GM12891 (cell line): ENCODE measurements around the gene UGT1A6. TPM values are rescaled to one million over a fixed set of nuclear protein-coding genes. Genes with fewer than 3 reads are reported as not detected.
"Not testable (repeated sequence)": the region's sequence is repeated elsewhere in the genome, so short reads cannot be mapped to it uniquely, and the experiment has no call there.

Source experiments
- DNase-seq: peaks from one replicate; pipeline ENCODE4 v3.0.0; 2011; ENCODE audit warnings: low spot score; ENCODE audit not compliant: insufficient read length
- FAIRE-seq: peaks from 2 replicates; lab custom pipeline; 2011; peaks lifted over from hg19 to GRCh38; lab: Jason Lieb, UNC
- PAX5 ChIP-seq: IDR thresholded peaks from 2 replicates; pipeline ENCODE4 v1.6.1; 2011; ENCODE audit warnings: low read length, moderate library complexity, mild to moderate bottlenecking; ENCODE audit not compliant: insufficient read depth, severe bottlenecking
- POLR2A ChIP-seq: IDR thresholded peaks from 2 replicates; pipeline ENCODE4 v1.6.1; 2011; ENCODE audit warnings: low read depth, low read length, control low read depth
- POLR2AphosphoS5 ChIP-seq: IDR thresholded peaks from 2 replicates; pipeline ENCODE4 v1.6.1; 2011; ENCODE audit warnings: low read depth, low read length, control low read depth
- POU2F2 ChIP-seq: IDR thresholded peaks from 2 replicates; pipeline ENCODE4 v1.6.1; 2011; ENCODE audit warnings: low read depth, mild to moderate bottlenecking, control low read depth, low read length, moderate library complexity
- SPI1 ChIP-seq: IDR thresholded peaks from 2 replicates; pipeline ENCODE4 v1.6.1; 2011; ENCODE audit warnings: low read depth, low read length, control low read depth
- TAF1 ChIP-seq: IDR thresholded peaks from 2 replicates; pipeline ENCODE4 v1.6.1; 2011; ENCODE audit warnings: low read depth, low read length, control low read depth
- polyA plus RNA-seq: library from polyadenylated mRNA; unstranded; fragments of >200 nt; gene quantifications from one replicate; pipeline ENCODE4 v1.2.1, GENCODE V29; 2012; ENCODE audit warnings: low read depth, missing spikeins, inconsistent platforms; ENCODE audit not compliant: missing spikeins

The UGT1A6 gene
- polyA plus RNA-seq, result not detected

DNA sequence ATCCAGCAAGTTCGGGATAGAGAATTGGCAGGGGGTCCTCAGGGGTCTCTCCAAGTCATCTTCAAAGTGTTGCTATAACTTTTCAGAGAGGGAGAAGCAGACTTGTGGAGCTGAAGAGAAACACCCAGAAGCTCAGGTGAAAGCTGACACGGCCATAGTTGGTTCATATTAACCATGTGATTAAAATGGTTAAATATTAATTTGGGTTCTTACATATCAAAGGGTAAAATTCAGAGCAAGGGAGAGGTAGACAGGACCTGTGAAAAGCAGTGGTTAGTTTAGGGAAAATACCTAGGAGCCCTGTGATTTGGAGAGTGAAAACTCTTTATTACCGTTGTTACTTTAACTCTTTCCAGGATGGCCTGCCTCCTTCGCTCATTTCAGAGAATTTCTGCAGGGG, at the start of gene UGT1A6:
TSS of gene UGT1A6 (plus strand) at position 243 of the 400 bp plus-strand sequence. CDS start at position 358, 115 bp downstream.
- DNase-seq, result no peak

DNA sequence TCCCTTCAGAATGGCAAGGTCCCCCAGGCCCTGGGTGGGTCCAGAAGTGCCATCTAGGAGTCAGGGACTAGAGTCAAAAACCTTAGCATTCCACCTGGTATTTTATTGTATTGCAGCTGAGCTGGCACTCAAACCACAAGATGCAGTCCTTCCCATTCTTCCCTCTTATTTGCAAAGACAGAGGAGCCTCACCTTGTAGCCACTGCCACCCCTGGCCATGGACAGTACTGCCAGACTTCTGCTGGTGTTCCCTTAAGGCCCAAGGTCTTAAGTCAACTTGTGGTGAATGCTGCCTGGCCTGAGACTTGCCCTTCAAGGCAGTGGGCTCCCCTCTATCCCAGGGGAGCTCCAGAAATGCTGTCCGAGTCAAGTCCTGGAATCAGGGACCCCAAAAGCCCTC, 49.6 kb upstream of the UGT1A6 start:
- DNase-seq (no peak), FAIRE-seq (no peak)
- TF ChIP-seq PAX5, result no peak
- no peak for TF ChIP-seq POLR2A
- no peak for TF ChIP-seq POLR2AphosphoS5
- TF ChIP-seq TAF1, result no peak
- no peak for TF ChIP-seq POU2F2
- no peak for TF ChIP-seq SPI1

More for the DNA sequence above, at the start of gene UGT1A6:
- FAIRE-seq, result no peak
- TF ChIP-seq POLR2AphosphoS5 (no peak), SPI1 (no peak), TAF1 (no peak), POU2F2 (no peak)

DNA sequence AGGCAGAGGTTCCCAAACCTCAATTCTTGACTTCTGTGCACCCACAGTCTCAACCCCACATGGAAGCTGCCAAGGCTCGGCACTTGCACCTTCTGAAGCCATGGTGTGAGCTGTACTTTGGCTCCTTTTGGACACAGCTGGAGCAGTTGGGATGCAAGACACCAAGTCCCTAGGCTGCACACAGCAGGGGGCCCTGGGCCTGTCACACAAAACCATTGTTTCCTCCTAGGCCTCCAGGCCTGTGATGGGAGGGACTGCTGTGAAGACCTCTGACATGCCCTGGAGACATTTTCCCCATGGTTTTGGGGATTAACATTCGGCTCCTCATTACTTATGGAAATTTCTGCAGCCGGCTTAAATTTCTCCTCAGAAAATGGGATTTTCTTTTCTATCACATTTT, 46.7 kb upstream of the UGT1A6 start:
- not testable (repeated sequence) for DNase-seq, FAIRE-seq

DNA sequence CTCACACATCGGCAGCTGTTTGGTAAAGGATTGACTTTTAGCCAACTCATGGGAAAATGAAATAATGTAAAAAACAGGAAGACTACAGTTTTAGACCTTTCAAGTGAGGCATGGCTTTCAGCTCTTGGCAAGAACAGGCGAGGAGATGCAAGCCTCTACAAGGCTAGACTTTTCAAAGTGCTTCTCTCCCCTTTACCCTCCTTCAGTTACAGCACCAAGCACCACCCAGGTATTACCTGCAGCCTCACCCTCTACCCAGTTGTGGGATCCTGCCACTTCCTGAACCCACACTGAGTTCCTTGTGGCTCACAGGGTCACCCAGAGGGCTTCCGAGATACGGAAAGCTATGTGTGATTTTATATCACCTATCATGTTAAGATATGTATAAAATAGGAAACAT, 41.7 kb upstream of the UGT1A6 start:
- FAIRE-seq (no peak), DNase-seq (no peak)
- TF ChIP-seq POLR2AphosphoS5, result no peak
- TF ChIP-seq POLR2A, result no peak
- TF ChIP-seq POU2F2, result no peak
- no peak for TF ChIP-seq PAX5
- TF ChIP-seq SPI1, result no peak
- TF ChIP-seq TAF1, result no peak

DNA sequence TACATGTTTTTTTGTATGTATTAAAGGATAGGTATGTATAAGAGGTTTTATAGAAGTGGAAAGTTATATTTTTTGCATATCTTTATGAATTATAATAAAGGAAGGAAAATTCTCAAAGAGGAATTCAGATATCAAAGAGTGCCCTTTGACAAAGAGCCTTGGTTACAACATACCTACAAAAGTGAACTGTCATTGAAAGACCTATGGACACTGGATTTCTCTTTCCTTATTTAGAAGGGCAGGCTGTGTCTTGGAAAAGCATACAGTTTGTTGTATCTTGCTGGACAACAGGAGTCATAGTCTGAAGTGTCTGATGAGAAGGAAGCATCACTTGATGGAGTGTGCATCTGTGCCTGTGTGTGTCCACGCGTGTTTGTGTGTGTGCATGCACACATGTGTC, 41.3 kb upstream of the UGT1A6 start:
- FAIRE-seq (no peak), DNase-seq (no peak)
- no peak for TF ChIP-seq POLR2A
- TF ChIP-seq TAF1, result no peak
- TF ChIP-seq POLR2AphosphoS5, result no peak
- no peak for TF ChIP-seq PAX5
- no peak for TF ChIP-seq POU2F2
- TF ChIP-seq SPI1, result no peak

DNA sequence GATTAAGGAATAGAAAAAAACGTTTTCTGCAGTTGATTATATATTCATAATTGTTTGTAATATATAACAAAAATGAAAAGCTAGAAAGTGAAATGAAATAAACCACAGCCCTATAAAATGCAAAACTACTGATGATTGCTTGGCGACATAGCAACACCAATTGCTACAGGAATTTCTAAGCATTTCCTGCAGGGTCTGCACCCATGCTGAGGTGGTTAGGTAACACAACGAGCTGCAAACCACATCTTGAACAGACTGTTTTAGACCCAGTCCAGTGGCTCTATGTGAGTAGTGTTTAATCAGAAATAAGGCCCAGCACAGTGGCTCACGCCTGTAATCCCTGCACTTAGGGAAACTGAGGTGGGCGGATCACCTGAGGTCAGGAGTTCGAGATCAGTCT, 38.2 kb upstream of the UGT1A6 start:
- TF ChIP-seq TAF1 (no peak), PAX5 (no peak), POLR2AphosphoS5 (no peak), POLR2A (no peak), POU2F2 (no peak), SPI1 (no peak)
- FAIRE-seq (no peak), DNase-seq (no peak)

DNA sequence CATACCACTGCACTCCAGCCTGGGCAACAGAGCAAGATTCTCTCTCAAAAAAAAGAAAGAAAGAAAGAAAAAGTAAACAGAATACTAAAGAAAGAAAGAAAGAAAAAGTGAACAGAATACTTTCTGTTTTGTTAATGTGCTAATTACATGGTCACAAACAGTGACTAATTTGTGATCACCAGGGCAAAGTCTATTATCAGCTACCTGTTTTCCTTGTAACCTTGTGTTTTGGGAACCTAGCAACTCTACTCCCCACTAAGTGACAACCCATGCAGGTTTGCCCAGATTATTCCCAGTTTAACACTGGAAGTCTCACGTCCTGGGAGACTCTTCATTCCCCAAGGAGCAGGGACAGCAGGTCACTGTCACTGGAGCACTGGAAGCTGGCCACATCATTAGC, 37.6 kb upstream of the UGT1A6 start:
- DNase-seq, result no peak
- TF ChIP-seq PAX5 (no peak), POLR2A (no peak), SPI1 (no peak), TAF1 (no peak), POU2F2 (no peak), POLR2AphosphoS5 (no peak)
- no peak for FAIRE-seq

DNA sequence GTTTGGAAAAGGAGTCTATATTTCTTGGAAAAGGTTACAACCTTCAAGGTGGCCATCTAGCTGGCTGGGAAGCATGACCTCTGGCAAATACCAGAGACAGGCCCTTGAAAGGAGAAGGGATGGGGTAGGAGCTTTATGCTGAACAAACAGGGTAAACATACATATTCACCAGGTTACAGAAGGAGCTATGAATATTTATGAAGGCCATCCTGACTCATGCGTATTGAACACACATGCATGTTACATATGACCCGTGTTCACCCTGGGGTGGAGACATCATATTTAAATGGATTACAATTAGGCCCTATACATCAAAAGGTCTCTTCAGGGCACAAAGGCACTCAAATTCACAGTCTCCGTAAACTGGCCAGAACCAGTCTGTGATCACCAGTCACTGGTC, 36.7 kb upstream of the UGT1A6 start:
- DNase-seq, result not testable (repeated sequence)
- peak; percentile 86 for FAIRE-seq

DNA sequence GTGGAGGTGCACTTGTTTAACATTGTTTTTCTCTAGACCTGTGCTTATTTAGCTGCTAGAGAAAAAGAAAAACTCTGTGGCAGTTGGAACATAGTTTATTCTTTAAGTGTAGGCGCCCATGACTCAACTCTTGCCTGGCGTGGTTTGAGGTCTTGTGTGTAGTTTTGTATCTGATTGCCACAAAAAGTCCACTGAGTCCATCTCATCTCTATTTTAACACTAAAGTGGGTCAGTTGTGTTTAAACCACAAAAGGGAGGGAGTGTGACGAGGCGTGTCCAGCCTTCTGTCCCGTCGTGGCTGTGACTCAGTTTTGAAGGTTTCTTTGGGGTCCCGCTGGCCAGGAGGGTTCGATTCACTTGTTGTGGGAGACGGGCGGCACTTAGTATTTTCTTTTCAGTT, 36.2 kb upstream of the UGT1A6 start:
- TF ChIP-seq POLR2AphosphoS5, result no peak
- TF ChIP-seq PAX5, result no peak
- no peak for TF ChIP-seq SPI1
- TF ChIP-seq TAF1, result no peak
- TF ChIP-seq POU2F2, result no peak
- TF ChIP-seq POLR2A, result no peak
- no peak for FAIRE-seq
- DNase-seq, result no peak

DNA sequence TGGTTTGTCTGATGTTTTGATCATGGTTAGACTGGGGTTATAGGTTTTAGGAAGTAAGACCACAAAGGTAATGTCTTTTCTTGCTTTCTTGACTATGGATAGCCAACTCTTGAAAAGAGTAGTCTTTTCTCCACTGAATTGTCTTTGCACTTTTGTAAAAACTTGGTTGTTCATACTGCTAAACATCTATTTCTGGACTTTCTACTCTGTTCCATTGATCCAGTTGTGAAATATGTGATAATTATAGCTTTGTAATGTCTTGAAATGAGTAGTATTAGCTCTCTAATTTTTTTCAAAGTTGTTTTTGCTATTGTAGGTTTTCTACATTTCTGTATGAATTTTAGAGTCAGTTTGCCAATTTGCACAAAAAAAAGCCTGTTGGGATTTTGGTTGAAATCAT, 34.1 kb upstream of the UGT1A6 start:
- TF ChIP-seq POLR2AphosphoS5, result no peak
- TF ChIP-seq SPI1, result no peak
- no peak for TF ChIP-seq PAX5
- no peak for TF ChIP-seq POLR2A
- no peak for TF ChIP-seq POU2F2
- TF ChIP-seq TAF1, result no peak
- FAIRE-seq (no peak), DNase-seq (no peak)

DNA sequence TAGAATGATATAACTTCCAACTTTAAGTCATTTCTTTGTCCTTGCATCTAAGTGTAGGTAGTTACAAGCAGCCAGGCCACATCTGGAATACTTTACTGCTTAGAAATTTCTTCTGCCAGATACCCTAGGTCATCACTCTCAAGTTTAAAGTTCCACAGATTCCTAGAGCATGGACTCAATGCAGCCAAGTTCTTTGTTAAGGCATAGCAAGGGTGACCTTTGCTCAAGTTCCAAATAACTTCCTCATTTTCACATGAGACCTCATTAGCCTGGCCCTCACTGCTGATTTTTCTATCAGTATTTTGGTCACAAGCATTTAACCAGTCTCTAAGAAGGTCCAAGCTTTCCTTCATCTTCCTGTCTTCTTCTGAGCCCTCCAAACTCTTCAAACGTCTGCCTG, 28.8 kb upstream of the UGT1A6 start:
- TF ChIP-seq TAF1 (no peak), POLR2AphosphoS5 (no peak), SPI1 (no peak), POU2F2 (no peak), PAX5 (no peak), POLR2A (no peak)
- FAIRE-seq (no peak), DNase-seq (no peak)
